NCI-H1105 (cell line): Measurements from ENCODE around the gene MAP2K1.
A peak's percentile ranks its signal among the peaks of the same experiment; 100 is the strongest.

ENCODE experiments used
- DNase-seq: peaks from one replicate; lab custom pipeline; 2025; lab: John Stamatoyannopoulos, UW

The MAP2K1 gene

DNA sequence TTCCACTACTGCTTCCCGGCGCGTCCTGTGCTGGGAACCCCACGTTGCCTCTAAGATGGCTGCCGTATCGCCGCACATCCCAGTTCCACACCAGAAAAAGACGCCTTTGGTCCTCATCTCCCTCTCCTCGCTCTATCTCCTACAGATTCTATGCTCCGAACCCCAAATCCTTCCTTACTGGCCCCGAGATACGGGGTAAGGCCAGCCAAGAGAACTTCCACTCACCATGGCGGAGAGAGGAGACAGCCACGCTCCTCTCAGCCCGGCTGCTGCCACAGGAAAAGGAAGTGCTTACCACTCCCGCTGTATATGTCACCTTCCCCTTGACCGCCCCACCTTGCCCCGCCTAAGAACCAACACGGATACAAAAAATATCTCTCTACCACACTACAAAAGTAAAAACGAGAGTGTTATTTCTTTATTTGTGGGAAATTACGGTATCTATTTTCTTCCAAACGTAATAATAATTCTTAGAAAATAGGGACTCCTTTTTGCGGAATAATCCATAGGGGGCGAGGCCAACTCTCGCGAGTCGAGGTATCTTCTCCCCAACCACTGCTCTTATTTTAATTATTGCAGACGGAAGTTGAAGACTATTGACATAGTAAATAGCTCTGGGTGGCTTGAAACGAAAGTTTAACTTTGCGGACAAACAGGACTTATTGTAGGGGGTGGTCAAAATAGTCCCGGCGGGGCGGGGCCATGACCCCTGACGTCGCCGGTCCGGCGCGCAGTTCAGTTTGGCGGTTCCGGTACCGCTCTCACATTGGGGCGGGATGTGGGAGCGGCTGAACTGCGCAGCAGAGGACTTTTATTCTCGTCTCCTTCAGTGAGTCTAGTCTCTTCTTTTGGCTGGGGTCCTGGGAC is 118.1 kb downstream of the MAP2K1 start, which contains the start of the genes RPL4 and ZWILCH:
TSS of gene RPL4 (minus strand) at position 293 of the 867 bp plus-strand sequence. CDS start at position 228, 65 bp downstream.
TSS of gene ZWILCH (plus strand) at position 764 of the 867 bp plus-strand sequence. CDS start at position 777, 13 bp downstream.
- DNase-seq = peak; percentile 57

DNA sequence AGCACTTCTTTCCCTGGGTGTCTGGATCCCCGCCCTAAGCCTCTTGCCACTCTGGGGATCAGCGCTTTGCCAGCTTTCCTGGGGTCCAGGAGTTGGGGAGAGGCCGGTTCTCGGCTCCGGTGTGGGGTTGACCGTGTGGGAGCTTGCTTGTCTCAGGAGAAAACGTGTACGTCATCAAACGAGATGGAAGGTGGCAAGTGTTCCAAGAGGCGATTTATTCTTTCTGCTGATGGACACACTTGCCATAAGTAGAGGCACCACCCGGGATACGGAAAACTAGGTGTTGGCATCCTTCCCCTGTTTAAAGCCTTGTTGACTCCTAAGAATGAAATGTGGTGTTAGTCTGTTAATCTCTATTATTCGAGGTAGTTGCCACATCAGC is 118.7 kb downstream of the MAP2K1 start:
- peak; percentile 15 for DNase-seq

DNA sequence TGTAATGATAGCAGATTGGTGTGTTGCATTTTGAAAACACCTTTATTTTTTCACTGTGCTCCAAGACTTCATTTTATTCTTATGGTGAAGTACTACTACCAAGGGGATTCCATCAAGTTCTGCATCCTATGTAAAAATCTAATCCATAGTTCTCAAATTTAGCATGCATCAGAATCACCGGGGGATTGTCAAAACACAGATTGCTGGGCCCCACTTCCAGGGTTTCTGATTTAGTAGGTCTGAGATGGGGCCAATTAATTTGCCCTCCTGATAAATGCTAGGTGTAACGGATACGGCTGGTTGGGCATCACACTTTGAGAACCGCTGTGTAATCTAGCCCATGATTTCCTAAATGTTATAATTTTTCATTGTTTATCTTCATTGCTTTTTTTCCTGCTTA is 119.1 kb downstream of the MAP2K1 start:
- DNase-seq = no peak

DNA sequence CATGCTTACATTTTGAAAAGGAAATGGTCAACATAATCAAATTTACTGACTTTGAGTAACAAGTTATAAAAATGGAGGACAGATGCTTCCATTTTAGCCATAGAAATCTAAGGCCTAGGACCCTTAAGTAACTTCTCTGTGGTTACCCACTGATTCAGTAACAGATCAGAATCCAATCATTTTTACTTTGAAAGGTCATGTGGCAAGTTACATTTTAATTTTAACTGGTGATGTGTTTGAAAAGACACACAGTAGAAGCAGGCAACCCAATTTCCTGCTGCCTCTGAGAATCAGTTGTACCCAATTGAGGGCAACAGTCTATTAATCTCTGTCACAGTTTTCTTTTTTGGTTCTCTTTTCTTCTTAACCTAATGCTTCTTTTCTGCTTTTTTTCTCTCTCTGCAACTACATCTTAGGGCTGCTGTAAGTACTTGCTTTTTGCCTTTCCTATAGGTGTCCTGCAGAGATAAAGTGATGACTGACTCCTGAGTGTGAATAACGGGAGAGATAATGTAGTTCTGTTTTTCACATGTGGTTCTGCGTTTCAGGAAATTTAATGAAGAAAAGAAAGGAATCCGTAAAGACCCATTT is 121.7 kb downstream of the MAP2K1 start:
- no peak for DNase-seq

DNA sequence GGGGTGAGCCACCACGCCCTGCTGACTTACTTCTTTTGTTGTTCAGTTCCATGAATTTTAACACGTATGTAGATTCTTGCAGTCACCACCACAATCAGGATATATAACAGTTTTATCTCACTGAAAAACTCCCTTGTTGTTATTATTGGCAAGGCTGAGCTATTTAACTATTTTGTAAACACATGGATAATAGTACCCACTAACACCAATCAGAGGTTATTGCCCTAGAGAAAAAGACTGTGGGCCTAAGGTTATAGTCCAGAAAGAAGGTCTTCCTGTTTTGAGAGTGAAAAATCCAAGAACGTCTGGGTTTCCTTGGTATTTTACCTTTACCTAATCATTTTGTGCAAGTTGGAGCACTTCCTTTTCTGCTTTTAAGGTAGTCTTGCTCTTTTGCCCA is 127.9 kb downstream of the MAP2K1 start:
- DNase-seq = no peak

DNA sequence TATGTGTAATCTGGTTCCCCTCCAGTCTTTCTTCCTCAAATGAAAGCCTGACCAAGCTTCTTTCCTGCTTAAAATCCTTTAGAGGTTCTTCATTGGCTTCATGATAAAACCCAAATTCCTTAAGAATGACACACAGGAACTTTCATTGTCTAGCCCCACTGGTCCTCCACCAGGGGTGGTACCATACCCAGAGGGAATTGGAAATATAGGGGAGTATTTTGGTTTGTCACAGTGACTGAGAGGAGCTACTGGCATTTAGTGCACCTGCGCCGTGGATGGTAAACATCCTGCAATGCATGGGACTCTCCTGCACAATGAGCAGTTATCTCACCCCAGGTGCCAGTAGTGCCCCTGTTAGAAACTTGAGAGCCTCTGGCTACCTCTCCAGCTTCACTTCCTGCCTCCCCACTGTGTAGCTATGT is 129.2 kb downstream of the MAP2K1 start:
- no peak for DNase-seq

DNA sequence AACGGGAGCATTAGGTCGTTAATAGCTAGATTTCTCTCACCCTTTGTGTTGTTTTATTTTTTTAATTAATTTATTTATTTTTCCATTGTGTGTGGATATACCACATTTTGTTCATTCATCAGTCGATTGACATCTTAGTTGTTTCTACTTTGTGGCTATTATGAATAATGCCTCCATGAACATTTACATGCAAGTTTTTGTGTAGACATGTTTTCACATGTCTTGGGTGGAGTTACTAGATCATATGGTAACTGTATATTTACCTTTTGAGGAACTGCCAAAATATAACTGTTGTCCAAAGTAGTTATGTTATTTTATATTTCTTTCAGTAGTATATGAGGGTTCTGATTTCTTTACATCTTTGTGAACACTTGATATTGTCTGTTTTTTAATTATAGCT is 137.2 kb downstream of the MAP2K1 start:
- DNase-seq = no peak

DNA sequence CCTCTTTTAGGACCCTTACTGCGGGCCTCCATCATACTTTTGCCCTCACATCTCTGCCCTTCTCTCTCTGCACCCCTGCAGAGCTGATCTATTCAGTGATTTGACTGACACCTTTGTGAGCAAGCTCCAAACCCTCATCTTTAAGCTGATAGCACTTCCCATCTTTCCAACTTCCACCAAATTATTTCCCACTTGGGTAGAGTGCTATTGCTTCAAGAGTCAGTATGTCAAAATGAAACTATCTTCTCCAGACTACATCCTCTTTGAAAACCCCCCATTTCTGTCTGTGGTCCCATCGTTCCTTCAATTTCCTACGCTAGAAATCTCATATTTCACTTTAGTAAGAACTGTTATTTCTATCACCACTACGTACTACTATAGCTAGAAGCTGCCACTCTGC is 138.1 kb downstream of the MAP2K1 start:
- DNase-seq = no peak

DNA sequence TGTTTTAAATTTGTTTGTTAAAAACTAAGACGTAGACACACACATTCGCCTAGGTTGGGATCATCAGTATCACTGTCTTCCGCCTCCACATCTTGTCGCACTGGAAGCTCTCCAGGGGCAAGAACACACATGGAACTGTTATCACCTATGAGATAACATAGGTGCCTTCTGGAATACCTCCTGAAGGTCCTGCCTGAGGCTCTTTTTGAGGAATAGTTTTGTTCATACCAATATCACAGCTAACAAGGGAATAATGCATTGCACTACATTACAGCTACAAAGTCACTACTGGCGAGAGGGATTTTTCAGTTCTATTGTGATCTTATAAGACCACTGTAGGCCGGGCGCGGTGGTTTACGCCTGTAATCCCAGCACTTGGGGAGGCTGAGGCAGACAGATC is 148.3 kb downstream of the MAP2K1 start:
- DNase-seq = no peak
